Transverse colon (tissue), 4 donors: ENCODE measurements around the gene DPYD. TPM values are rescaled to one million over a fixed set of nuclear protein-coding genes. Genes with fewer than 3 reads are reported as not detected.

ENCODE experiments used
- DNase-seq: peaks from one replicate; pipeline ENCODE4 v3.0.0-alpha.2; 2019
- H3K27ac ChIP-seq, 4 donors: fragments of 200-600 bp; sonication (generic); 2 replicates each; pipeline ENCODE4 v1.5.1; 2016 to 2018; ENCODE audit warnings: inconsistent platforms in 4 of 4
- H3K27me3 ChIP-seq: fragments of 200-600 bp; sonication (generic); 2 replicates; pipeline ENCODE4 v1.5.1; 2017; ENCODE audit warnings: inconsistent platforms
- H3K36me3 ChIP-seq, 4 donors: fragments of 200-600 bp; sonication (generic); 2 replicates each; pipeline ENCODE4 v1.5.1; 2017 to 2019; ENCODE audit warnings: inconsistent platforms in 4 of 4
- H3K4me1 ChIP-seq, 4 donors: fragments of 200-600 bp; sonication (generic); 2 replicates each; pipeline ENCODE4 v1.5.1; 2017 to 2020; ENCODE audit warnings: inconsistent platforms in 4 of 4
- H3K4me3 ChIP-seq, 4 donors: fragments of 200-600 bp; sonication (generic); 1 replicate in 1 of 4; 2 replicates in 3 of 4; pipeline versions ENCODE4 v1.5.1 to v1.6.1; 2017 to 2019; ENCODE audit warnings: inconsistent platforms in 4 of 4
- H3K9me3 ChIP-seq, 2 donors: fragments of 200-600 bp; sonication (generic); 2 replicates each; pipeline ENCODE4 v1.5.1; 2017 to 2019; ENCODE audit warnings: inconsistent platforms in 2 of 2
- CTCF ChIP-seq, 5 experiments: fragments of 200-600 bp in 3 of 5; fragments of 450-650 bp in 2 of 5; sonication (generic) in 3 of 5; IDR thresholded peaks; 1 replicate in 2 of 5; 2 replicates in 3 of 5; pipeline ENCODE4 v1.5.1; 2016 to 2017; ENCODE audit warnings: antibody characterized with exemption in 5 of 5, inconsistent platforms in 3 of 5, mild to moderate bottlenecking in 2 of 5, moderate library complexity in 1 of 5
- EP300 ChIP-seq: sonication (generic); formaldehyde crosslinking; IDR thresholded peaks from one replicate; pipeline ENCODE4 v1.6.1; 2017; ENCODE audit warnings: antibody characterized with exemption, low read depth
- POLR2A ChIP-seq: fragments of 450-650 bp; IDR thresholded peaks from one replicate; pipeline ENCODE4 v1.6.1; 2016; ENCODE audit warnings: antibody characterized with exemption, mild to moderate bottlenecking, moderate library complexity
- POLR2AphosphoS5 ChIP-seq, 3 donors: sonication (generic); formaldehyde crosslinking; IDR thresholded peaks; one replicate each; pipeline ENCODE4 v1.6.1; 2016; ENCODE audit warnings: antibody characterized with exemption in 3 of 3
- WGBS, 2 donors: methylation state at CpG; one replicate each; pipeline ENCODE4 v1.1.5; 2018; ENCODE audit warnings: low coverage in 1 of 2; 5-methylcytosine and 5-hydroxymethylcytosine counted together
- in situ Hi-C, 4 donors: fragments of 200-750 bp; cut with MboI; loops; one replicate each; pipeline versions ENCODE4 v1.15.0 to v1.15.1; 2017; ENCODE audit warnings: low sequenced_read_pairs in 3 of 4, low pct_ligation_motif_present in 1 of 4, low pct_unique_long_range_greater_than_20kb in 1 of 4
- intact Hi-C: fragments of 100-400 bp; cut with DNase I; formaldehyde crosslinking; loops from one replicate; pipeline ENCODE4 v1.15.1; 2023; ENCODE audit warnings: low total_unique reads
- total RNA-seq, 4 donors: library from RNA; depleted of rRNA; stranded (reverse); fragments of >200 nt; gene quantifications; one replicate each; pipeline ENCODE4 v1.1.0, GENCODE V29; 2016

The DPYD gene
- total RNA-seq, 4 donors from 2014 or later = 11.2 to 34.8 (median 26.0) TPM

- no peaks in the 10 kb centered on the region for H3K36me3 ChIP-seq
- H3K27me3 ChIP-seq = no peaks in the 10 kb centered on the region
- 68 to 80% methylated on average over 5 of the region's 5 CpGs for WGBS, 2 donors
- in situ Hi-C loops (no loop called here), intact Hi-C loops (no loop called here)
- DNase-seq = no peak
- no peak overlapping the region for H3K27ac ChIP-seq
- no peaks in the 10 kb centered on the region for H3K9me3 ChIP-seq
- no peak overlapping the region for H3K4me3 ChIP-seq
- H3K4me1 ChIP-seq = no peaks in the 10 kb centered on the region
- no peak for TF ChIP-seq POLR2A
- no peak for TF ChIP-seq POLR2AphosphoS5 (IDR thresholded peaks at IDR 0.05)
- TF ChIP-seq CTCF (IDR thresholded peaks at IDR 0.05) = no peak
- no peak for TF ChIP-seq EP300
Measured at GRCh38 chr1:97384294-97384968, 536.4 kb downstream of the DPYD start.

GRCh38 chr1:97383797-97384196 lies 537.0 kb downstream of the DPYD start:
- no peak for DNase-seq
- Histone ChIP-seq H3K4me1 (no peaks in the 10 kb centered on the region), H3K36me3 (no peaks in the 10 kb centered on the region), H3K27me3 (no peaks in the 10 kb centered on the region), H3K4me3 (no peak overlapping the region), H3K27ac (no peak overlapping the region), H3K9me3 (no peaks in the 10 kb centered on the region)
- TF ChIP-seq POLR2A (no peak), CTCF (IDR thresholded peaks at IDR 0.05) (no peak), POLR2AphosphoS5 (IDR thresholded peaks at IDR 0.05) (no peak), EP300 (no peak)
- 68 to 79% methylated on average over 2 to 4 of the region's 4 CpGs for WGBS, 2 donors
- in situ Hi-C loops = no loop called here
- intact Hi-C loops = no loop called here

- Histone ChIP-seq H3K4me3 (no peak overlapping the region), H3K27me3 (no peaks in the 10 kb centered on the region), H3K27ac (no peak overlapping the region), H3K4me1 (no peaks in the 10 kb centered on the region), H3K9me3 (no peaks in the 10 kb centered on the region), H3K36me3 (no peaks in the 10 kb centered on the region)
- no peak for DNase-seq
- 71 to 86% methylated on average over 1 of the region's 1 CpG for WGBS, 2 donors
- intact Hi-C loops (no loop called here), in situ Hi-C loops (no loop called here)
- TF ChIP-seq EP300 = no peak
- no peak for TF ChIP-seq POLR2AphosphoS5 (IDR thresholded peaks at IDR 0.05)
Measured at GRCh38 chr1:97382206-97382605, 538.6 kb downstream of the DPYD start.

GRCh38 chr1:97379387-97380075 lies 541.3 kb downstream of the DPYD start:
- in situ Hi-C loops (no loop called here), intact Hi-C loops (no loop called here)
- Histone ChIP-seq H3K9me3 (no peaks in the 10 kb centered on the region), H3K4me3 (no peak overlapping the region), H3K36me3 (no peaks in the 10 kb centered on the region), H3K4me1 (no peaks in the 10 kb centered on the region), H3K27me3 (no peaks in the 10 kb centered on the region), H3K27ac (no peak overlapping the region)
- TF ChIP-seq POLR2AphosphoS5 (IDR thresholded peaks at IDR 0.05) = no peak
- no peak for TF ChIP-seq POLR2A
- no peak for TF ChIP-seq CTCF (IDR thresholded peaks at IDR 0.05)
- no peak for TF ChIP-seq EP300
- WGBS, 2 donors = 89 to 100% methylated on average over 2 to 4 of the region's 4 CpGs
- no peak for DNase-seq
